HPDE6-E6E7 (cell line): ENCODE results near the gene SNRPD1.
A peak's percentile ranks its signal among the peaks of the same experiment; 100 is the strongest.
"Not testable (repeated sequence)": the region's sequence is repeated elsewhere in the genome, so short reads cannot be mapped to it uniquely, and the experiment has no call there.

Experiments used
- DNase-seq: peaks from one replicate; pipeline ENCODE4 v3.0.0; 2011; ENCODE audit warnings: missing footprints; ENCODE audit errors: extremely low spot score

Gene SNRPD1

GRCh38 chr18:21612125-21613039 is at the start of gene SNRPD1:
Gene SNRPD1 (plus strand): TSS chr18:21612314. CDS start chr18:21612430, 116 bp downstream.
- DNase-seq: peak; percentile 87

GRCh38 chr18:21571772-21572171 is 40.3 kb upstream of the SNRPD1 start:
- no peak for DNase-seq

- DNase-seq: no peak
Measured at GRCh38 chr18:21575656-21576055, 36.5 kb upstream of the SNRPD1 start.

GRCh38 chr18:21584391-21584790 is 27.7 kb upstream of the SNRPD1 start:
- DNase-seq: no peak

GRCh38 chr18:21592361-21592760 is 19.8 kb upstream of the SNRPD1 start:
- DNase-seq: not testable (repeated sequence)

- no peak for DNase-seq
Measured at GRCh38 chr18:21593540-21594257, 18.4 kb upstream of the SNRPD1 start.

- DNase-seq: no peak
Measured at GRCh38 chr18:21597620-21598019, 14.5 kb upstream of the SNRPD1 start.

GRCh38 chr18:21598726-21599584 is 13.2 kb upstream of the SNRPD1 start:
- DNase-seq: no peak

GRCh38 chr18:21599585-21600525 is 12.3 kb upstream of the SNRPD1 start:
- DNase-seq: peak; percentile 49

- peak; percentile 93 for DNase-seq
Measured at GRCh38 chr18:21600526-21601410, 11.3 kb upstream of the SNRPD1 start, which contains the start of gene ESCO1. Gene ESCO1 (minus strand): TSS chr18:21600704. CDS start chr18:21574843, 25,861 bp downstream.

GRCh38 chr18:21602299-21602587 is 9.9 kb upstream of the SNRPD1 start:
- DNase-seq: no peak

- no peak for DNase-seq
Measured at GRCh38 chr18:21604671-21605070, 7.4 kb upstream of the SNRPD1 start.

- no peak for DNase-seq
Measured at GRCh38 chr18:21605213-21605612, 6.9 kb upstream of the SNRPD1 start.

GRCh38 chr18:21611401-21612124 is 551 bp upstream of the SNRPD1 start:
- not testable (repeated sequence) for DNase-seq

- not testable (repeated sequence) for DNase-seq
Measured at GRCh38 chr18:21621640-21622039, 9.5 kb downstream of the SNRPD1 start.

GRCh38 chr18:21629089-21629832 is 17.1 kb downstream of the SNRPD1 start:
- no peak for DNase-seq

- no peak for DNase-seq
Measured at GRCh38 chr18:21632393-21632792, 20.3 kb downstream of the SNRPD1 start.

- no peak for DNase-seq
Measured at GRCh38 chr18:21634588-21635199, 22.6 kb downstream of the SNRPD1 start.
